H1 (cell line): ENCODE measurements around the gene NHSL2. TPM values are rescaled to one million over a fixed set of nuclear protein-coding genes. Genes with fewer than 3 reads are reported as not detected.

ENCODE experiments used
- CTCF ChIA-PET: fragments of 300-600 bp; sonication (Branson Sonifier 250); formaldehyde crosslinking; loops from one replicate; lab custom pipeline; 2021; ENCODE audit not compliant: partially characterized antibody; lab: Charles Lee
- POLR2A ChIA-PET: fragments of 300-600 bp; sonication (Branson Sonifier 250); formaldehyde crosslinking; loops from one replicate; lab custom pipeline; 2021; ENCODE audit warnings: inconsistent platforms; ENCODE audit not compliant: partially characterized antibody; lab: Charles Lee
- DNase-seq, 2 experiments: peaks; one replicate each; pipeline versions ENCODE4 v3.0.0 to v3.0.0-alpha.2; 2010 to 2022; ENCODE audit warnings: low spot score in 2 of 2, low read depth in 1 of 2, mixed read lengths in 1 of 2
- FAIRE-seq: peaks from 2 replicates; lab custom pipeline; 2011; peaks lifted over from hg19 to GRCh38; lab: Jason Lieb, UNC
- H2AFZ ChIP-seq: 2 replicates; pipeline ENCODE4 v1.8.1; 2012; ENCODE audit warnings: low read length, inconsistent platforms
- H2AK5ac ChIP-seq: 2 replicates; pipeline ENCODE4 v1.6.1; 2013; ENCODE audit warnings: low read depth, low read length
- H2BK120ac ChIP-seq: replicated peaks from 2 replicates; pipeline ENCODE3; 2013; ENCODE audit warnings: low read depth, low read length, inconsistent platforms
- H2BK12ac ChIP-seq: 2 replicates; pipeline ENCODE4 v1.6.1; 2013; ENCODE audit warnings: low read depth, low read length
- H2BK15ac ChIP-seq: 2 replicates; pipeline ENCODE4 v1.6.1; 2013; ENCODE audit warnings: low read length
- H2BK20ac ChIP-seq: 2 replicates; pipeline ENCODE4 v1.6.1; 2013; ENCODE audit warnings: low read length
- H2BK5ac ChIP-seq: 2 replicates; pipeline ENCODE4 v1.6.1; 2013; ENCODE audit warnings: low read depth, low read length
- H3K14ac ChIP-seq: 2 replicates; pipeline ENCODE4 v1.6.1; 2013; ENCODE audit warnings: inconsistent platforms; ENCODE audit not compliant: insufficient read length
- H3K18ac ChIP-seq: 2 replicates; pipeline ENCODE4 v1.6.1; 2013; ENCODE audit warnings: low read length; ENCODE audit errors: extremely low read depth
- H3K23ac ChIP-seq: 2 replicates; pipeline ENCODE4 v1.6.1; 2013; ENCODE audit warnings: inconsistent platforms; ENCODE audit not compliant: insufficient read length
- H3K23me2 ChIP-seq: 2 replicates; pipeline ENCODE4 v1.6.1; 2013; ENCODE audit warnings: low read depth, low read length
- H3K27ac ChIP-seq: 2 replicates; pipeline ENCODE4 v1.6.1; 2011; ENCODE audit warnings: low read depth, low read length, inconsistent platforms
- H3K27me3 ChIP-seq, 4 experiments: replicated peaks in 1 of 4; 1 replicate in 1 of 4; 2 replicates in 3 of 4; pipeline versions ENCODE4 v1.6.1 to v1.8.1; 2011 to 2013; ENCODE audit warnings: low read length in 3 of 4, mild to moderate bottlenecking in 3 of 4, inconsistent platforms in 2 of 4, mixed read lengths in 2 of 4, moderate library complexity in 1 of 4; ENCODE audit not compliant: control insufficient read depth in 3 of 4, insufficient read depth in 3 of 4; ENCODE audit errors: extremely low read depth in 1 of 4
- H3K36me3 ChIP-seq, 4 experiments: 2 replicates each; pipeline versions ENCODE4 v1.6.1 to v1.8.1; 2011 to 2013; ENCODE audit warnings: mild to moderate bottlenecking in 4 of 4, low read length in 3 of 4, moderate library complexity in 2 of 4, control low read depth in 1 of 4, inconsistent platforms in 1 of 4; ENCODE audit not compliant: insufficient read depth in 4 of 4, control insufficient read depth in 2 of 4
- H3K4ac ChIP-seq: replicated peaks from 2 replicates; pipeline ENCODE3; 2013; ENCODE audit warnings: low read length, low read depth, mixed read lengths, inconsistent platforms; ENCODE audit not compliant: insufficient read length
- H3K4me1 ChIP-seq, 4 experiments: replicated peaks in 1 of 4; 1 replicate in 1 of 4; 2 replicates in 3 of 4; pipeline versions ENCODE4 v1.6.1 to v1.8.1; 2011 to 2013; ENCODE audit warnings: low read length in 3 of 4, inconsistent platforms in 2 of 4, mixed read lengths in 1 of 4; ENCODE audit not compliant: insufficient read depth in 4 of 4, control insufficient read depth in 3 of 4
- H3K4me2 ChIP-seq, 2 experiments: 2 replicates each; pipeline versions ENCODE4 v1.6.1 to v1.8.1; 2011 to 2013; ENCODE audit warnings: low read depth in 2 of 2, low read length in 2 of 2, control low read depth in 1 of 2, inconsistent platforms in 1 of 2, mild to moderate bottlenecking in 1 of 2; ENCODE audit not compliant: insufficient read depth in 1 of 2
- H3K4me3 ChIP-seq, 4 experiments: fragments of 200-600, 300-600 bp in 1 of 4; sonication (generic), shearing (Covaris generic), sonication (Bioruptor Twin) in 1 of 4; 2 replicates each; pipeline versions ENCODE4 v1.5.1 to v1.8.1; 2011 to 2016; ENCODE audit warnings: low read length in 4 of 4, low read depth in 3 of 4, control low read depth in 2 of 4, inconsistent platforms in 2 of 4, mild to moderate bottlenecking in 2 of 4, mixed read lengths in 1 of 4, moderate library complexity in 1 of 4; ENCODE audit not compliant: insufficient read depth in 2 of 4; ENCODE audit errors: extremely low read depth in 1 of 4
- H3K56ac ChIP-seq: replicated peaks from 2 replicates; pipeline ENCODE3; 2013; ENCODE audit warnings: low read depth, mild to moderate bottlenecking, mixed read lengths, low read length, inconsistent platforms; ENCODE audit not compliant: insufficient read length
- H3K79me1 ChIP-seq: 2 replicates; pipeline ENCODE4 v1.6.1; 2013; ENCODE audit warnings: low read depth, low read length, control low read depth
- H3K79me2 ChIP-seq, 2 experiments: 2 replicates each; pipeline versions ENCODE4 v1.6.1 to v1.8.1; 2012 to 2013; ENCODE audit warnings: low read length in 2 of 2, mild to moderate bottlenecking in 2 of 2, inconsistent platforms in 1 of 2; ENCODE audit not compliant: insufficient read depth in 2 of 2, control insufficient read depth in 1 of 2
- H3K9ac ChIP-seq, 4 experiments: replicated peaks in 1 of 4; 1 replicate in 1 of 4; 2 replicates in 3 of 4; pipeline versions ENCODE4 v1.6.1 to v1.8.1; 2011 to 2013; ENCODE audit warnings: low read depth in 3 of 4, low read length in 3 of 4, control low read depth in 2 of 4, mild to moderate bottlenecking in 2 of 4, moderate library complexity in 2 of 4, inconsistent platforms in 1 of 4; ENCODE audit errors: extremely low read depth in 1 of 4
- H3K9me3 ChIP-seq, 2 experiments: 2 replicates each; pipeline versions ENCODE4 v1.6.1 to v1.8.1; 2012 to 2013; ENCODE audit warnings: mild to moderate bottlenecking in 2 of 2, moderate library complexity in 2 of 2, control low read depth in 1 of 2, inconsistent platforms in 1 of 2, low read depth in 1 of 2, low read length in 1 of 2, mixed read lengths in 1 of 2; ENCODE audit not compliant: insufficient read depth in 2 of 2
- H4K20me1 ChIP-seq, 2 experiments: replicated peaks in 1 of 2; 2 replicates each; pipeline versions ENCODE3 to v1.8.1; 2011 to 2013; ENCODE audit warnings: inconsistent platforms in 2 of 2, low read length in 2 of 2, mild to moderate bottlenecking in 1 of 2; ENCODE audit not compliant: insufficient read depth in 2 of 2, control insufficient read depth in 1 of 2
- H4K5ac ChIP-seq: 2 replicates; pipeline ENCODE4 v1.6.1; 2013; ENCODE audit warnings: low read length, low read depth, mixed read lengths, inconsistent platforms; ENCODE audit not compliant: insufficient read length
- H4K8ac ChIP-seq: 2 replicates; pipeline ENCODE4 v1.8.0; 2013; ENCODE audit warnings: mild to moderate bottlenecking, moderate library complexity, low read length, inconsistent platforms; ENCODE audit not compliant: insufficient read depth; ENCODE audit errors: extremely low read depth
- H4K91ac ChIP-seq: replicated peaks from 2 replicates; pipeline ENCODE3; 2013; ENCODE audit warnings: low read length, mixed read lengths, inconsistent platforms; ENCODE audit not compliant: insufficient read length
- BRCA1 ChIP-seq: IDR thresholded peaks from 2 replicates; pipeline ENCODE4 v1.6.1; 2012; ENCODE audit warnings: low read depth, low read length, improper control_type of control experiment
- CHD2 ChIP-seq: IDR thresholded peaks from 2 replicates; pipeline ENCODE4 v1.6.1; 2012; ENCODE audit warnings: low read length, improper control_type of control experiment
- CREB1 ChIP-seq: IDR thresholded peaks from 2 replicates; pipeline ENCODE4 v1.6.1; 2012; ENCODE audit warnings: inconsistent platforms
- EP300 ChIP-seq, 2 experiments: IDR thresholded peaks; 1 replicate in 1 of 2; 2 replicates in 1 of 2; pipeline ENCODE4 v1.6.1; 2011 to 2012; ENCODE audit warnings: low read depth in 2 of 2, low read length in 2 of 2, mild to moderate bottlenecking in 2 of 2, borderline replicate concordance in 1 of 2, inconsistent platforms in 1 of 2, moderate library complexity in 1 of 2
- EZH2 ChIP-seq: fragments of 200-600 bp; sonication (generic); IDR thresholded peaks from 2 replicates; pipeline ENCODE4 v1.7.1; 2012; ENCODE audit warnings: low read depth, mild to moderate bottlenecking, moderate library complexity, low read length, inconsistent platforms; ENCODE audit not compliant: severe bottlenecking
- GTF2F1 ChIP-seq: IDR thresholded peaks from 2 replicates; pipeline ENCODE4 v1.6.1; 2012; ENCODE audit warnings: low read depth, low read length, improper control_type of control experiment, borderline replicate concordance
- HDAC2 ChIP-seq, 2 experiments: fragments of 300-600 bp in 1 of 2; sonication (generic) in 1 of 2; IDR thresholded peaks; 2 replicates each; pipeline ENCODE4 v1.6.1; 2011 to 2012; ENCODE audit warnings: low read depth in 2 of 2, low read length in 2 of 2, mild to moderate bottlenecking in 2 of 2, moderate library complexity in 2 of 2, borderline replicate concordance in 1 of 2, inconsistent platforms in 1 of 2
- KDM4A ChIP-seq: IDR thresholded peaks from one replicate; pipeline ENCODE4 v1.7.1; 2012; ENCODE audit warnings: low read depth, mild to moderate bottlenecking, moderate library complexity, low read length, inconsistent platforms; ENCODE audit not compliant: severe bottlenecking
- NANOG ChIP-seq: IDR thresholded peaks from 2 replicates; pipeline ENCODE4 v1.6.1; 2011; ENCODE audit warnings: low read length, low read depth, mild to moderate bottlenecking, inconsistent platforms; ENCODE audit not compliant: insufficient read depth, poor library complexity, severe bottlenecking
- POLR2A ChIP-seq, 2 experiments: IDR thresholded peaks; 1 replicate in 1 of 2; 2 replicates in 1 of 2; pipeline ENCODE4 v1.6.1; 2011; ENCODE audit warnings: low read depth in 2 of 2, low read length in 2 of 2, mild to moderate bottlenecking in 2 of 2; ENCODE audit errors: control extremely low read depth in 1 of 2
- POLR2AphosphoS5 ChIP-seq: IDR thresholded peaks from 2 replicates; pipeline ENCODE4 v1.6.1; 2011; ENCODE audit warnings: low read depth, low read length
- SAP30 ChIP-seq: fragments of 300-600 bp; sonication (generic); IDR thresholded peaks from 2 replicates; pipeline ENCODE4 v1.7.1; 2012; ENCODE audit warnings: low read length, moderate library complexity, mild to moderate bottlenecking, inconsistent platforms; ENCODE audit not compliant: insufficient read depth, insufficient replicate concordance
- SIX5 ChIP-seq: IDR thresholded peaks from 2 replicates; pipeline ENCODE4 v1.6.1; 2011; ENCODE audit warnings: mild to moderate bottlenecking, low read depth, low read length
- SP1 ChIP-seq: IDR thresholded peaks from 2 replicates; pipeline ENCODE4 v1.6.1; 2011; ENCODE audit warnings: low read depth, low read length
- WGBS, 2 experiments: shearing (Covaris generic) in 1 of 2; methylation state at CpG; one replicate each; pipeline versions ENCODE4 v1.1.6 to v1.1.7; 2013 to 2015; ENCODE audit warnings: low lambda C conversion rate in 2 of 2, mixed read lengths in 2 of 2, inconsistent platforms in 1 of 2, low coverage in 1 of 2, missing lambda C conversion rate in 1 of 2; ENCODE audit not compliant: insufficient replicate concordance in 2 of 2, insufficient coverage in 1 of 2, insufficient read length in 1 of 2; ENCODE audit errors: extremely low coverage in 1 of 2, missing lambda C conversion rate in 1 of 2; 5-methylcytosine and 5-hydroxymethylcytosine counted together
- polyA plus RNA-seq, 7 experiments: library from polyadenylated mRNA; depleted of rRNA in 3 of 7; stranded (reverse) in 5 of 7; unstranded in 2 of 7; fragments of >200 nt in 5 of 7; fragments of 200-250 nt in 2 of 7; gene quantifications; 1 replicate in 5 of 7; 2 replicates in 1 of 7; 4 replicates in 1 of 7; pipeline versions ENCODE4 v1.2.1 to v1.2.3, GENCODE V29; 2011 to 2013; ENCODE audit warnings: missing spikeins in 2 of 7, mixed read lengths in 2 of 7
- total RNA-seq: library from RNA; stranded (reverse); fragmentation: NEBNext Ultra II Directional; extraction: Animal tissue kit (Norgen Biotek cat#: 25700); gene quantifications from 2 replicates; pipeline ENCODE4 v1.2.1, GENCODE V29; 2021

The NHSL2 gene
- total and polyA plus RNA-seq, 2 of the 8 experiments (the other 6 are each of a cell fraction or from before 2014, with no cell fraction given) = 3.7 to 7.2 TPM

DNA sequence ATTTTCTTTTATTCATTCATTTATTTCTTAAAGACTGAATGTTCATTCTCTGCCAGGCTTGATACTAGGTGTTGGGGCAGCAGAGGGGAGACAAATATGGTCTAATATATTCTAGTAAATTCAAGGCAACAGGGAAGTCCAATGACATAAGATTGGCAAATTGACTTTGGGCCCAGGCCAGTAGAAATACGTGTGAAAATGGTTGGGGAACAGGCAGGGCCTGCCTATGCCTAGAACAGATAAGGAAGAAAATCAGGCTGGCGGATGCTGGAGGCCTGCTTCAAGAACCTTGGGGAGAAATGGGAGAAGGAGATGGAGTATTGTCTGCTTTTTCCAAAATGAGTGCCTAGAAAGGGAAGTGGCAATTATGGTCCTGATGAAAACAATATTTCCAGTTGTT, 112.4 kb downstream of the NHSL2 start:
- Histone ChIP-seq H2AFZ (no peak overlapping the region), H3K4me1 (peaks cover 0 to 7% (median under 1%) of the 10 kb centered on the region in 4 experiments; a peak in 3 of 7 replicates), H4K5ac (no peak overlapping the region), H3K79me2 (no peaks in the 10 kb centered on the region), H3K9me3 (no peaks in the 10 kb centered on the region), H4K91ac (no peak overlapping the region), H3K27me3 (no peaks in the 10 kb centered on the region; a peak in 2 of 7 replicates), H2BK20ac (no peak overlapping the region), H3K27ac (no peak overlapping the region), H3K36me3 (peaks cover 0 to 2% (median 0%) of the 10 kb centered on the region in 4 experiments; a peak in 1 of 8 replicates), H3K18ac (no peak overlapping the region), H2BK120ac (no peak overlapping the region), H3K4ac (no peak overlapping the region), H2BK15ac (no peak overlapping the region), H3K23me2 (no peaks in the 10 kb centered on the region), H3K56ac (no peak overlapping the region), H3K79me1 (no peaks in the 10 kb centered on the region), H3K4me3 (no peak overlapping the region), H3K9ac (no peak overlapping the region), H2BK12ac (no peak overlapping the region), H2BK5ac (no peak overlapping the region), H3K14ac (no peak overlapping the region), H3K4me2 (no peak overlapping the region), H4K8ac (no peak overlapping the region), H4K20me1 (peaks cover 0 to 1% of the 10 kb centered on the region in 2 experiments), H2AK5ac (no peak overlapping the region), H3K23ac (no peak overlapping the region)
- ChIA-PET POLR2A (no interaction called here), CTCF (interaction anchor here (0.8 to 7.3 kb wide), 11 partner anchors 19 to 152 kb away, joined by 3 to 51 read pairs (median 5); no protein-coding TSS in a partner anchor)
- DNase-seq = no peak
- 82% methylated on average over 2 of the region's 2 CpGs; no CpG with 5 or more reads in 1 of the 2 experiments for WGBS, 2 experiments
- FAIRE-seq = no peak
- TF ChIP-seq BRCA1 (no peak), KDM4A (no peak), NANOG (no peak), CHD2 (no peak), SP1 (no peak), GTF2F1 (no peak), HDAC2 (IDR thresholded peaks at IDR 0.05; ENCODE audit: borderline replicate concordance in 1 of 2, low read depth in 2 of 2, low read length in 2 of 2) (no peak), CREB1 (no peak), SAP30 (no peak), SIX5 (no peak), EP300 (IDR thresholded peaks at IDR 0.05; ENCODE audit: borderline replicate concordance in 1 of 2, low read depth in 2 of 2, low read length in 2 of 2) (no peak), EZH2 (no peak), POLR2A (IDR thresholded peaks at IDR 0.05; ENCODE audit: control extremely low read depth in 1 of 2, low read depth in 2 of 2, low read length in 2 of 2) (no peak), POLR2AphosphoS5 (no peak)
